OCI-LY1 (cell line): ENCODE results near the gene TIMP2.

Source experiments
- EZH2 ChIP-seq: fragments of 200-600 bp; sonication (generic), shearing (Covaris generic); IDR thresholded peaks from 2 replicates; pipeline ENCODE4 v1.8.0; 2017; ENCODE audit warnings: borderline replicate concordance, mixed run types, mild to moderate bottlenecking, antibody characterized with exemption, low read length, moderate library complexity, mixed read lengths
- TF ChIP-seq, protein P1 (sequence below): fragments of 200-600 bp; sonication (generic), shearing (Covaris generic); IDR thresholded peaks from 2 replicates; pipeline ENCODE4 v1.5.1; 2017; ENCODE audit warnings: mild to moderate bottlenecking, antibody characterized with exemption, low read length, moderate library complexity, mixed read lengths

DNA sequence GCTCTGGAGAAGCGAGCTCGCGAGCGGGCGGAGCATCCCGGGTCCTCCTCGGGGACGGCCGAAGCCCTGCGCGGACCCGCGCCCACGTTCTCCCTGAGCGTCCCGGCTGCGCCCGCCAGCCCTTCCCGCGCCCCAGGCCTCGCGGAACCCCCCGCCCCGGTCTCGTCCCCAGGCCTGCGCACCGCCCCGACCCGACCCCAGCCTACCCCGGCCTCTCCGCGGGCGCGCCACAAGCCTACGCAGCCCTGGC is 84.7 kb downstream of the TIMP2 start:
- no peak for TF ChIP-seq EZH2
- TF ChIP-seq, protein P1, sequence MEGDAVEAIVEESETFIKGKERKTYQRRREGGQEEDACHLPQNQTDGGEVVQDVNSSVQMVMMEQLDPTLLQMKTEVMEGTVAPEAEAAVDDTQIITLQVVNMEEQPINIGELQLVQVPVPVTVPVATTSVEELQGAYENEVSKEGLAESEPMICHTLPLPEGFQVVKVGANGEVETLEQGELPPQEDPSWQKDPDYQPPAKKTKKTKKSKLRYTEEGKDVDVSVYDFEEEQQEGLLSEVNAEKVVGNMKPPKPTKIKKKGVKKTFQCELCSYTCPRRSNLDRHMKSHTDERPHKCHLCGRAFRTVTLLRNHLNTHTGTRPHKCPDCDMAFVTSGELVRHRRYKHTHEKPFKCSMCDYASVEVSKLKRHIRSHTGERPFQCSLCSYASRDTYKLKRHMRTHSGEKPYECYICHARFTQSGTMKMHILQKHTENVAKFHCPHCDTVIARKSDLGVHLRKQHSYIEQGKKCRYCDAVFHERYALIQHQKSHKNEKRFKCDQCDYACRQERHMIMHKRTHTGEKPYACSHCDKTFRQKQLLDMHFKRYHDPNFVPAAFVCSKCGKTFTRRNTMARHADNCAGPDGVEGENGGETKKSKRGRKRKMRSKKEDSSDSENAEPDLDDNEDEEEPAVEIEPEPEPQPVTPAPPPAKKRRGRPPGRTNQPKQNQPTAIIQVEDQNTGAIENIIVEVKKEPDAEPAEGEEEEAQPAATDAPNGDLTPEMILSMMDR: no peak
